HCT116 (cell line): Measurements from ENCODE around the gene SERPINB12.

Experiments
- EGR1 ChIP-seq: IDR thresholded peaks from 2 replicates; pipeline ENCODE4 v1.6.1; 2012; ENCODE audit warnings: low read depth
- EZH2 ChIP-seq: fragments of 200-600 bp; sonication (generic); IDR thresholded peaks from 2 replicates; pipeline ENCODE4 v1.6.1; 2017; ENCODE audit warnings: antibody characterized with exemption, mixed run types
- ZNF274 ChIP-seq: fragments of 200-500 bp; sonication (Bioruptor generic); IDR thresholded peaks from 2 replicates; pipeline ENCODE4 v1.6.1; 2014; ENCODE audit warnings: mild to moderate bottlenecking, low read depth, low read length, inconsistent platforms
- TF ChIP-seq, protein P1 (sequence below): IDR thresholded peaks from 2 replicates; pipeline ENCODE4 v1.6.1; 2012; ENCODE audit warnings: low read depth
- TF ChIP-seq, protein P2 (sequence below), 3 experiments: fragments of 200-600 bp in 1 of 3; sonication (generic) in 1 of 3; IDR thresholded peaks in 2 of 3; conservative IDR thresholded peaks in 1 of 3; 2 replicates each; pipeline ENCODE4 v1.5.1; 2012 to 2017; ENCODE audit warnings: low read depth in 2 of 3, low read length in 2 of 3, antibody characterized with exemption in 1 of 3, borderline replicate concordance in 1 of 3, control low read depth in 1 of 3, mild to moderate bottlenecking in 1 of 3, mixed read lengths in 1 of 3, mixed run types in 1 of 3, moderate library complexity in 1 of 3; ENCODE audit not compliant: insufficient read depth in 1 of 3

DNA sequence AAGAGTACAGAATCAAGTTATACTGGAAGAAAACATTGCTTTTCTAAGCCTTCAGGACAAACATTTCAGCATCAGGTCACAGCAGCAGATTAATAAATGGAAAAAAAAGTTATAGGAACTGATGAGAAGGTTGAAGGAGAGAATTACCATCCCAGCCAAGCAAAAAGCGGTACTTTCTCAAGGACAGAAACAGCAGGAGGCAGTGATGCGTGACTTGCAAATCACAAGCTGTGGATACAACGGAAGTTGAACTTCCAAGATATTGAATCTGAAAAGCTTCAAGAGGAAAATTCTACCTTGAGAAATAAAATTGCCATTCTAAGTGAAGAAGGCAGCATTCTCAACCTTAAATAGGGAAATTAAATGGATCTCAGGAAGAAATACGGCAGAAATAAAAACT lies 18.5 kb upstream of the SERPINB12 start:
- TF ChIP-seq, protein P1, sequence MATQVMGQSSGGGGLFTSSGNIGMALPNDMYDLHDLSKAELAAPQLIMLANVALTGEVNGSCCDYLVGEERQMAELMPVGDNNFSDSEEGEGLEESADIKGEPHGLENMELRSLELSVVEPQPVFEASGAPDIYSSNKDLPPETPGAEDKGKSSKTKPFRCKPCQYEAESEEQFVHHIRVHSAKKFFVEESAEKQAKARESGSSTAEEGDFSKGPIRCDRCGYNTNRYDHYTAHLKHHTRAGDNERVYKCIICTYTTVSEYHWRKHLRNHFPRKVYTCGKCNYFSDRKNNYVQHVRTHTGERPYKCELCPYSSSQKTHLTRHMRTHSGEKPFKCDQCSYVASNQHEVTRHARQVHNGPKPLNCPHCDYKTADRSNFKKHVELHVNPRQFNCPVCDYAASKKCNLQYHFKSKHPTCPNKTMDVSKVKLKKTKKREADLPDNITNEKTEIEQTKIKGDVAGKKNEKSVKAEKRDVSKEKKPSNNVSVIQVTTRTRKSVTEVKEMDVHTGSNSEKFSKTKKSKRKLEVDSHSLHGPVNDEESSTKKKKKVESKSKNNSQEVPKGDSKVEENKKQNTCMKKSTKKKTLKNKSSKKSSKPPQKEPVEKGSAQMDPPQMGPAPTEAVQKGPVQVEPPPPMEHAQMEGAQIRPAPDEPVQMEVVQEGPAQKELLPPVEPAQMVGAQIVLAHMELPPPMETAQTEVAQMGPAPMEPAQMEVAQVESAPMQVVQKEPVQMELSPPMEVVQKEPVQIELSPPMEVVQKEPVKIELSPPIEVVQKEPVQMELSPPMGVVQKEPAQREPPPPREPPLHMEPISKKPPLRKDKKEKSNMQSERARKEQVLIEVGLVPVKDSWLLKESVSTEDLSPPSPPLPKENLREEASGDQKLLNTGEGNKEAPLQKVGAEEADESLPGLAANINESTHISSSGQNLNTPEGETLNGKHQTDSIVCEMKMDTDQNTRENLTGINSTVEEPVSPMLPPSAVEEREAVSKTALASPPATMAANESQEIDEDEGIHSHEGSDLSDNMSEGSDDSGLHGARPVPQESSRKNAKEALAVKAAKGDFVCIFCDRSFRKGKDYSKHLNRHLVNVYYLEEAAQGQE = no peak
- TF ChIP-seq EGR1 (no peak), ZNF274 (no peak), EZH2 (no peak)
- TF ChIP-seq, protein P2, sequence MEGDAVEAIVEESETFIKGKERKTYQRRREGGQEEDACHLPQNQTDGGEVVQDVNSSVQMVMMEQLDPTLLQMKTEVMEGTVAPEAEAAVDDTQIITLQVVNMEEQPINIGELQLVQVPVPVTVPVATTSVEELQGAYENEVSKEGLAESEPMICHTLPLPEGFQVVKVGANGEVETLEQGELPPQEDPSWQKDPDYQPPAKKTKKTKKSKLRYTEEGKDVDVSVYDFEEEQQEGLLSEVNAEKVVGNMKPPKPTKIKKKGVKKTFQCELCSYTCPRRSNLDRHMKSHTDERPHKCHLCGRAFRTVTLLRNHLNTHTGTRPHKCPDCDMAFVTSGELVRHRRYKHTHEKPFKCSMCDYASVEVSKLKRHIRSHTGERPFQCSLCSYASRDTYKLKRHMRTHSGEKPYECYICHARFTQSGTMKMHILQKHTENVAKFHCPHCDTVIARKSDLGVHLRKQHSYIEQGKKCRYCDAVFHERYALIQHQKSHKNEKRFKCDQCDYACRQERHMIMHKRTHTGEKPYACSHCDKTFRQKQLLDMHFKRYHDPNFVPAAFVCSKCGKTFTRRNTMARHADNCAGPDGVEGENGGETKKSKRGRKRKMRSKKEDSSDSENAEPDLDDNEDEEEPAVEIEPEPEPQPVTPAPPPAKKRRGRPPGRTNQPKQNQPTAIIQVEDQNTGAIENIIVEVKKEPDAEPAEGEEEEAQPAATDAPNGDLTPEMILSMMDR (IDR thresholded peaks at IDR 0.05 in 2 of 3, conservative IDR thresholded peaks at IDR 0.05 in 1 of 3; ENCODE audit: borderline replicate concordance in 1 of 3, insufficient read depth in 1 of 3, low read depth in 2 of 3, low read length in 2 of 3) = 0 out of 6 replicates have a peak, but pooled peaks of 2 of the 3 experiments have one; percentile 10 to 21
